ENCODE measurements around the gene GPLD1. TPM values are rescaled to one million over a fixed set of nuclear protein-coding genes. Genes with fewer than 3 reads are reported as not detected.

GPLD1 gene
- total and polyA plus RNA-seq, 8 donors = 0.27 to 1.2 (median 0.93) TPM

DNA sequence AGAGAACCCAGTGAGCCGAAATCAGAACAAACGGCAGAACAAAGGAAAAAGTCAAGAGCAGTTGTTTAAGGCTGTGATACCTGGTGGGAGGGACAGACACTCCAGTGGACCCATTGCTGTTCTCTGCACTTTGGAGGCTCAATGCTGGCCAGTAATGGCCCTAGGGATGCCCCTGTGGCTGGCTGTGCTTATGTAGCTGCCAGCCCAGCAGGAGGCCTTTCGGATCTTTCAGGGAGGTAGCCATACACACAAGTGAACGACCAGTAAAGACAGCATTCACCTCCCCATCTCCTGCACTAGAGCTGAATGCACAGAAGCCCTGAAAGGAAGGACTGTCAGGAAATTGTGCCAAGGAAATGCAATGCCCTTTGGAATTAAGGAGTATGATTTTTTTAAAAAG is 34.3 kb downstream of the GPLD1 start:
- H3K27me3 ChIP-seq = no peaks in the 10 kb centered on the region

DNA sequence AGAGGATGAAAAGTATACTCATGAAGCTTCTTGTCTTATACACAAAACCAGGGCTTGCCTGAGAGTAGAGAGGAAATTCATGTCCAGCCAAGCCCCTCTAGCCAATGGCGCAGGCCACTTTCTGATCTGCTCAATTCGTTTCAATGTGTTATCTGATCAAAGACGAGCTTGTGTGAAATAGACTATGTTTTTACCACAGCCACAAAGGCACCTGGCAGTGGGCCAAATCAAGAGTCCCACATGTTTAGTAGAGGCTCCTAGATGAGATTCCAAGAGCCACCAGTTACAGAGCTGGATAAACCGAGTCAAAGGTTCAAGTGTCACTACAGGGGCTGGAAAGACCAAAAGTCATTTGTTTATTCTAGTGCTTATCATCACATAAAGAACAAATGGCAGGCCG is 34.9 kb downstream of the GPLD1 start:
- FAIRE-seq (no peak), ATAC-seq (no peak), DNase-seq (no peak)
- 89 to 97% methylated on average over 5 of the region's 5 CpGs for WGBS, 2 donors
- Histone ChIP-seq H3K4me3 (no peak overlapping the region), H3K4me1 (no peaks in the 10 kb centered on the region), H3K27ac (no peak overlapping the region), H3K9me3 (no peaks in the 10 kb centered on the region), H3K27me3 (no peaks in the 10 kb centered on the region), H3K36me3 (no peaks in the 10 kb centered on the region)
- intact Hi-C loops (cut with DNase I) = no loop called here
- TF ChIP-seq CTCF (IDR thresholded peaks at IDR 0.05) = no peak

More for the DNA sequence above, 34.3 kb downstream of the GPLD1 start:
- DNase-seq = no peak
- no peak for TF ChIP-seq CTCF (IDR thresholded peaks at IDR 0.05)
- no peaks in the 10 kb centered on the region for H3K9me3 ChIP-seq
- no peak for FAIRE-seq
- H3K4me1 ChIP-seq = no peaks in the 10 kb centered on the region
- intact Hi-C loops (cut with DNase I) = no loop called here
- no peak for ATAC-seq
- no peak overlapping the region for H3K4me3 ChIP-seq
- H3K36me3 ChIP-seq = no peaks in the 10 kb centered on the region
- H3K27ac ChIP-seq = no peak overlapping the region
- 88 to 92% methylated on average over 4 of the region's 4 CpGs for WGBS, 2 donors

- Histone ChIP-seq H3K27me3 (no peaks in the 10 kb centered on the region), H3K9me3 (no peaks in the 10 kb centered on the region), H3K4me1 (no peaks in the 10 kb centered on the region), H3K27ac (no peak overlapping the region), H3K36me3 (no peaks in the 10 kb centered on the region), H3K4me3 (no peak overlapping the region)
- 94 to 98% methylated on average over 10 of the region's 10 CpGs for WGBS, 2 donors
- TF ChIP-seq CTCF (IDR thresholded peaks at IDR 0.05) = no peak
- no peak for ATAC-seq
- no peak for DNase-seq
- intact Hi-C loops (cut with DNase I) = no loop called here
- FAIRE-seq = no peak
Observed at GRCh38 chr6:24453921-24454320, 35.5 kb downstream of the GPLD1 start.

- DNase-seq (no peak), FAIRE-seq (no peak), ATAC-seq (no peak)
- H3K4me1 ChIP-seq = no peaks in the 10 kb centered on the region
- no peaks in the 10 kb centered on the region for H3K27me3 ChIP-seq
- H3K36me3 ChIP-seq = no peaks in the 10 kb centered on the region
- WGBS, 2 donors = 66 to 73% methylated on average over 13 of the region's 13 CpGs
- intact Hi-C loops (cut with DNase I) = no loop called here
- TF ChIP-seq CTCF (IDR thresholded peaks at IDR 0.05) = no peak
- no peak overlapping the region for H3K27ac ChIP-seq
- no peak overlapping the region for H3K4me3 ChIP-seq
- no peaks in the 10 kb centered on the region for H3K9me3 ChIP-seq
Observed at GRCh38 chr6:24451581-24452388, 37.6 kb downstream of the GPLD1 start.

- Histone ChIP-seq H3K4me3 (no peak overlapping the region), H3K27ac (no peak overlapping the region), H3K4me1 (no peaks in the 10 kb centered on the region), H3K9me3 (no peaks in the 10 kb centered on the region), H3K27me3 (no peaks in the 10 kb centered on the region), H3K36me3 (no peaks in the 10 kb centered on the region)
- FAIRE-seq = no peak
- intact Hi-C loops (cut with DNase I) = no loop called here
- DNase-seq = no peak
- ATAC-seq = no peak
- 82 to 85% methylated on average over 9 of the region's 9 CpGs for WGBS, 2 donors
- no peak for TF ChIP-seq CTCF (IDR thresholded peaks at IDR 0.05)
Observed at GRCh38 chr6:24448828-24449525, 40.4 kb downstream of the GPLD1 start.
